C4-2B (cell line): ENCODE results near the gene RNF38.
"Not testable (repeated sequence)": the region's sequence is repeated elsewhere in the genome, so short reads cannot be mapped to it uniquely, and the experiment has no call there.

Experiments used
- H3K27ac ChIP-seq: fragments of 450-650 bp; 2 replicates; pipeline ENCODE4 v1.5.1; 2017
- CTCF ChIP-seq: fragments of 450-650 bp; conservative IDR thresholded peaks from 2 replicates; pipeline ENCODE4 v1.5.1; 2017; ENCODE audit warnings: mild to moderate bottlenecking
- ZFX ChIP-seq: fragments of 450-650 bp; IDR thresholded peaks from 2 replicates; pipeline ENCODE4 v1.6.1; 2017

Gene RNF38

GRCh38 chr9:36401897-36402480 lies 1.9 kb upstream of the RNF38 start:
- no peak overlapping the region; the same call in 1 of the 2 replicates for H3K27ac ChIP-seq
- TF ChIP-seq ZFX (no peak), CTCF (no peak)

GRCh38 chr9:36401164-36401740 lies 1.2 kb upstream of the RNF38 start:
- no peak for TF ChIP-seq CTCF
- TF ChIP-seq ZFX = no peak; the same call in 1 of the 2 replicates
- H3K27ac ChIP-seq = peak overlapping the region; percentile 79

GRCh38 chr9:36400332-36401163 lies 479 bp upstream of the RNF38 start:
- H3K27ac ChIP-seq = peak overlapping the region; percentile 79
- TF ChIP-seq ZFX (peak; percentile 74), CTCF (peak; percentile 17)

GRCh38 chr9:36398745-36399144 lies 1.3 kb downstream of the RNF38 start:
- H3K27ac ChIP-seq = no peak overlapping the region
- TF ChIP-seq ZFX = no peak

GRCh38 chr9:36396985-36397384 lies 3.1 kb downstream of the RNF38 start:
- TF ChIP-seq CTCF (no peak), ZFX (no peak)

GRCh38 chr9:36392489-36392888 lies 7.6 kb downstream of the RNF38 start:
- no peak overlapping the region for H3K27ac ChIP-seq
- TF ChIP-seq ZFX = no peak
- TF ChIP-seq CTCF = no peak

More at GRCh38 chr9:36396985-36397384, 3.1 kb downstream of the RNF38 start:
- H3K27ac ChIP-seq = no peak overlapping the region

GRCh38 chr9:36389590-36389989 lies 10.5 kb downstream of the RNF38 start:
- no peak overlapping the region for H3K27ac ChIP-seq
- no peak for TF ChIP-seq ZFX
- no peak for TF ChIP-seq CTCF

- H3K27ac ChIP-seq = not testable (repeated sequence)
Observed at GRCh38 chr9:36386396-36386965, 13.6 kb downstream of the RNF38 start.
